K562 (cell line): Measurements from ENCODE around the gene ARRB2. TPM values are rescaled to one million over a fixed set of nuclear protein-coding genes. Genes with fewer than 3 reads are reported as not detected.

Experiments used
- ATAC-seq: fragments of 200-7000 bp; cut with Tn5 transposase; 3 replicates; pipeline ENCODE4 v1.9.1; 2020; ENCODE audit warnings: moderate library complexity
- BruUV-seq: library from RNA; stranded (reverse); fragments of 400-500 nt; replicated peaks from 2 replicates; lab custom pipeline; 2021; lab: Mats Ljungman, UMichigan
- CTCF ChIA-PET: fragments of 300-600 bp; formaldehyde crosslinking; extraction: SDS; loops from one replicate; lab custom pipeline; 2021; ENCODE audit warnings: low intra/inter-chr PET ratio; lab: Yijun Ruan, JAX
- POLR2A ChIA-PET: fragments of 300-600, 350-650 bp; sonication (Branson Sonifier 250); formaldehyde crosslinking; extraction: SDS; loops from one replicate; lab custom pipeline; 2021; ENCODE audit warnings: antibody characterized with exemption, inconsistent platforms; lab: Yijun Ruan, JAX
- DNase-seq, 4 experiments: peaks; one replicate each; pipeline versions ENCODE4 v3.0.0 to v3.0.0-alpha.2; 2011 to 2018; ENCODE audit warnings: low spot score in 3 of 4, mixed read lengths in 3 of 4; ENCODE audit errors: extremely low read depth in 1 of 4
- FAIRE-seq: peaks from 2 replicates; lab custom pipeline; 2011; peaks lifted over from hg19 to GRCh38; lab: Jason Lieb, UNC
- H2AFZ ChIP-seq: 2 replicates; pipeline ENCODE4 v1.6.0; 2011; ENCODE audit warnings: low read depth, low read length, control low read depth, inconsistent platforms
- H3K27ac ChIP-seq: fragments of 200-600 bp; 3 replicates; pipeline ENCODE4 v1.8.0; 2011; ENCODE audit warnings: low read depth, mild to moderate bottlenecking, control low read depth, inconsistent platforms, low read length, moderate library complexity, mixed read lengths; ENCODE audit errors: extremely low read depth
- H3K27me3 ChIP-seq, 2 experiments: fragments of 300-600 bp in 1 of 2; 2 replicates in 1 of 2; 3 replicates in 1 of 2; pipeline versions ENCODE4 v1.6.0 to v1.8.0; 2011; ENCODE audit warnings: inconsistent platforms in 2 of 2, low read length in 2 of 2, mild to moderate bottlenecking in 1 of 2, mixed read lengths in 1 of 2, moderate library complexity in 1 of 2; ENCODE audit not compliant: control insufficient read depth in 2 of 2, insufficient read depth in 2 of 2
- H3K36me3 ChIP-seq: fragments of 300-600 bp; 3 replicates; pipeline ENCODE4 v1.8.0; 2011; ENCODE audit warnings: mild to moderate bottlenecking, low read length, inconsistent platforms; ENCODE audit not compliant: control insufficient read depth, insufficient read depth
- H3K4me1 ChIP-seq, 2 experiments: fragments of 200-600 bp in 1 of 2; replicated peaks in 1 of 2; 2 replicates in 1 of 2; 3 replicates in 1 of 2; pipeline versions ENCODE4 v1.5.1 to v1.8.0; 2011; ENCODE audit warnings: inconsistent platforms in 2 of 2, low read length in 2 of 2, mild to moderate bottlenecking in 1 of 2, mixed read lengths in 1 of 2, moderate library complexity in 1 of 2; ENCODE audit not compliant: control insufficient read depth in 2 of 2, insufficient read depth in 2 of 2
- H3K4me2 ChIP-seq: 2 replicates; pipeline ENCODE4 v1.6.1; 2011; ENCODE audit warnings: low read length, control low read depth, inconsistent platforms, mixed read lengths; ENCODE audit not compliant: insufficient read depth
- H3K4me3 ChIP-seq: fragments of 200-600 bp; sonication (generic), shearing (Covaris generic); 2 replicates; pipeline ENCODE4 v1.5.1; 2016; ENCODE audit warnings: control low read depth, inconsistent platforms
- H3K79me2 ChIP-seq: fragments of 200-600 bp; 3 replicates; pipeline ENCODE4 v1.8.0; 2011; ENCODE audit warnings: low read length, inconsistent platforms; ENCODE audit not compliant: control insufficient read depth, insufficient read depth
- H3K9ac ChIP-seq, 2 experiments: 2 replicates each; pipeline versions ENCODE4 v1.6.0 to v1.6.1; 2011; ENCODE audit warnings: low read depth in 2 of 2, low read length in 2 of 2, control low read depth in 1 of 2, inconsistent platforms in 1 of 2, mild to moderate bottlenecking in 1 of 2, mixed read lengths in 1 of 2; ENCODE audit not compliant: insufficient read depth in 1 of 2
- H3K9me1 ChIP-seq: one replicate; pipeline ENCODE4 v1.6.0; 2011; ENCODE audit warnings: inconsistent platforms, mild to moderate bottlenecking, low read length, moderate library complexity; ENCODE audit not compliant: control insufficient read depth, insufficient read depth
- H3K9me3 ChIP-seq: replicated peaks from 2 replicates; pipeline ENCODE4 v1.5.1; 2011; ENCODE audit warnings: low read depth, low read length, inconsistent platforms; ENCODE audit not compliant: control insufficient read depth, insufficient read depth
- H4K20me1 ChIP-seq: replicated peaks from 2 replicates; pipeline ENCODE4 v1.6.1; 2011; ENCODE audit warnings: low read length, inconsistent platforms, mixed read lengths; ENCODE audit not compliant: control insufficient read depth, insufficient read depth
- FOXJ3 ChIP-seq: sonication (generic); formaldehyde crosslinking; IDR thresholded peaks from 2 replicates; pipeline ENCODE4 v1.4.0; 2020; ENCODE audit warnings: mild to moderate bottlenecking, missing genetic modification reagents
- HMGXB4 ChIP-seq: sonication (generic); formaldehyde crosslinking; IDR thresholded peaks from 2 replicates; pipeline ENCODE4 v1.8.1; 2023; ENCODE audit warnings: mild to moderate bottlenecking, missing genetic modification reagents
- TCF7L2 ChIP-seq: fragments of 150-350 bp; IDR thresholded peaks from 2 replicates; pipeline ENCODE4 v1.6.1; 2016; ENCODE audit warnings: low read depth, mild to moderate bottlenecking, low read length, moderate library complexity
- USF2 ChIP-seq: sonication (generic); formaldehyde crosslinking; IDR thresholded peaks from 2 replicates; pipeline ENCODE4 v1.5.0; 2020; ENCODE audit warnings: missing genetic modification reagents
- ZNF174 ChIP-seq: fragments of 250-450 bp; sonication (Bioruptor Pico); IDR thresholded peaks from 2 replicates; pipeline ENCODE4 v1.4.0; 2020; ENCODE audit warnings: mild to moderate bottlenecking
- WGBS: fragments of 100-300 bp; shearing (Covaris generic); methylation state at CpG from one replicate; pipeline ENCODE4 v1.1.6; 2016; ENCODE audit warnings: low coverage, mixed read lengths; ENCODE audit not compliant: insufficient coverage; ENCODE audit errors: missing lambda C conversion rate; 5-methylcytosine and 5-hydroxymethylcytosine counted together
- in situ Hi-C: fragments of 300-500 bp; cut with MboI; formaldehyde crosslinking; loops from 4 replicates; pipeline ENCODE4 v1.15.0; 2018; ENCODE audit warnings: inconsistent platforms, mixed read lengths
- intact Hi-C: fragments of 100-400 bp; cut with micrococcal nuclease; formaldehyde crosslinking; loops from 2 replicates; pipeline ENCODE4 v1.14.2; 2022
- polyA plus RNA-seq, 8 experiments: library from polyadenylated mRNA; depleted of rRNA in 4 of 8; stranded (reverse) in 5 of 8; unstranded in 3 of 8; fragments of >200 nt; fragmentation: Nextera tagmentation in 2 of 8; fragmentation: Illumina TruSeq in 1 of 8; extraction: Ambion mirVana in 2 of 8; extraction: Trizol in 1 of 8; gene quantifications; 2 replicates each; pipeline versions ENCODE4 v1.2.1 to v1.2.3, GENCODE V29; 2011 to 2014; ENCODE audit warnings: inconsistent platforms in 1 of 8, missing spikeins in 1 of 8
- total RNA-seq, 7 experiments: library from RNA; depleted of rRNA in 6 of 7; stranded (reverse); fragments of >200 nt in 6 of 7; fragmentation: Illumina TruSeq in 2 of 7; extraction: Trizol in 2 of 7; gene quantifications; 2 replicates each; pipeline versions ENCODE4 v1.2.1 to v1.2.3, GENCODE V29; 2011 to 2021; ENCODE audit warnings: low replicate concordance in 1 of 7
- TF ChIP-seq, protein P1 (sequence below): sonication (generic); formaldehyde crosslinking; IDR thresholded peaks from 2 replicates; pipeline ENCODE4 v1.8.0; 2022; ENCODE audit warnings: mild to moderate bottlenecking, missing genetic modification reagents
- TF ChIP-seq, protein P2 (sequence below): fragments of 250-450 bp; sonication (Bioruptor Pico); IDR thresholded peaks from 2 replicates; pipeline ENCODE4 v1.9.0; 2021; ENCODE audit warnings: mild to moderate bottlenecking
- TF ChIP-seq, protein P3 (sequence below): fragments of 250-450 bp; sonication (Bioruptor Pico); IDR thresholded peaks from 2 replicates; pipeline ENCODE4 v1.8.0; 2021; ENCODE audit warnings: mild to moderate bottlenecking, moderate library complexity
- TF ChIP-seq, protein P4 (sequence below), 2 experiments: fragments of 450-650 bp; IDR thresholded peaks; 2 replicates each; pipeline ENCODE4 v1.6.1; 2018; ENCODE audit warnings: mild to moderate bottlenecking in 2 of 2, low read depth in 1 of 2; ENCODE audit not compliant: partially characterized antibody in 2 of 2

ARRB2 gene
- total and polyA plus RNA-seq, 9 of the 15 experiments (the other 6 are each of a cell fraction or from before 2014, with no cell fraction given) = 0.79 to 15.3 (median 8.8) TPM

GRCh38 chr17:4718276-4718675, 7.8 kb downstream of the ARRB2 start:
- no peaks in the 10 kb centered on the region for H3K27me3 ChIP-seq
- DNase-seq (no peak), FAIRE-seq (no peak), ATAC-seq (no peak)
- H2AFZ ChIP-seq = no peak overlapping the region
- H3K4me3 ChIP-seq = no peak overlapping the region
- no peak overlapping the region for H3K9ac ChIP-seq
- no peaks in the 10 kb centered on the region for H3K36me3 ChIP-seq
- POLR2A ChIA-PET = no interaction called here
- no peaks in the 10 kb centered on the region for H3K9me3 ChIP-seq
- in situ Hi-C loops = no loop called here
- H3K4me2 ChIP-seq = no peak overlapping the region
- H3K9me1 ChIP-seq = no peaks in the 10 kb centered on the region
- intact Hi-C loops = no loop called here
- H3K27ac ChIP-seq = no peak overlapping the region
- no peaks in the 10 kb centered on the region for H3K79me2 ChIP-seq
- CTCF ChIA-PET = no interaction called here
- 0 out of 2 replicates have a peak, but pooled peaks cover 3% of the 10 kb centered on the region for H4K20me1 ChIP-seq
- whole genome bisulfite sequencing = 91% methylated on average over 10 of the region's 13 CpGs
- peaks cover 11 to 13% of the 10 kb centered on the region in 2 experiments for H3K4me1 ChIP-seq
- BruUV-seq = no TSS peak
- TF ChIP-seq FOXJ3 (no peak), USF2 (CRISPR knock-in tag) (no peak), HMGXB4 (CRISPR knock-in tag) (no peak), ZNF174 (CRISPR knock-in tag) (no peak), TCF7L2 (no peak)
- TF ChIP-seq, protein P1, sequence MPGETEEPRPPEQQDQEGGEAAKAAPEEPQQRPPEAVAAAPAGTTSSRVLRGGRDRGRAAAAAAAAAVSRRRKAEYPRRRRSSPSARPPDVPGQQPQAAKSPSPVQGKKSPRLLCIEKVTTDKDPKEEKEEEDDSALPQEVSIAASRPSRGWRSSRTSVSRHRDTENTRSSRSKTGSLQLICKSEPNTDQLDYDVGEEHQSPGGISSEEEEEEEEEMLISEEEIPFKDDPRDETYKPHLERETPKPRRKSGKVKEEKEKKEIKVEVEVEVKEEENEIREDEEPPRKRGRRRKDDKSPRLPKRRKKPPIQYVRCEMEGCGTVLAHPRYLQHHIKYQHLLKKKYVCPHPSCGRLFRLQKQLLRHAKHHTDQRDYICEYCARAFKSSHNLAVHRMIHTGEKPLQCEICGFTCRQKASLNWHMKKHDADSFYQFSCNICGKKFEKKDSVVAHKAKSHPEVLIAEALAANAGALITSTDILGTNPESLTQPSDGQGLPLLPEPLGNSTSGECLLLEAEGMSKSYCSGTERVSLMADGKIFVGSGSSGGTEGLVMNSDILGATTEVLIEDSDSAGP (CRISPR knock-in tag) = no peak
- TF ChIP-seq, protein P2, sequence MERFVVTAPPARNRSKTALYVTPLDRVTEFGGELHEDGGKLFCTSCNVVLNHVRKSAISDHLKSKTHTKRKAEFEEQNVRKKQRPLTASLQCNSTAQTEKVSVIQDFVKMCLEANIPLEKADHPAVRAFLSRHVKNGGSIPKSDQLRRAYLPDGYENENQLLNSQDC (CRISPR knock-in tag) = no peak
- TF ChIP-seq, protein P3, sequence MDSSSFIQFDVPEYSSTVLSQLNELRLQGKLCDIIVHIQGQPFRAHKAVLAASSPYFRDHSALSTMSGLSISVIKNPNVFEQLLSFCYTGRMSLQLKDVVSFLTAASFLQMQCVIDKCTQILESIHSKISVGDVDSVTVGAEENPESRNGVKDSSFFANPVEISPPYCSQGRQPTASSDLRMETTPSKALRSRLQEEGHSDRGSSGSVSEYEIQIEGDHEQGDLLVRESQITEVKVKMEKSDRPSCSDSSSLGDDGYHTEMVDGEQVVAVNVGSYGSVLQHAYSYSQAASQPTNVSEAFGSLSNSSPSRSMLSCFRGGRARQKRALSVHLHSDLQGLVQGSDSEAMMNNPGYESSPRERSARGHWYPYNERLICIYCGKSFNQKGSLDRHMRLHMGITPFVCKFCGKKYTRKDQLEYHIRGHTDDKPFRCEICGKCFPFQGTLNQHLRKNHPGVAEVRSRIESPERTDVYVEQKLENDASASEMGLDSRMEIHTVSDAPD (CRISPR knock-in tag) = no peak
- TF ChIP-seq, protein P4, sequence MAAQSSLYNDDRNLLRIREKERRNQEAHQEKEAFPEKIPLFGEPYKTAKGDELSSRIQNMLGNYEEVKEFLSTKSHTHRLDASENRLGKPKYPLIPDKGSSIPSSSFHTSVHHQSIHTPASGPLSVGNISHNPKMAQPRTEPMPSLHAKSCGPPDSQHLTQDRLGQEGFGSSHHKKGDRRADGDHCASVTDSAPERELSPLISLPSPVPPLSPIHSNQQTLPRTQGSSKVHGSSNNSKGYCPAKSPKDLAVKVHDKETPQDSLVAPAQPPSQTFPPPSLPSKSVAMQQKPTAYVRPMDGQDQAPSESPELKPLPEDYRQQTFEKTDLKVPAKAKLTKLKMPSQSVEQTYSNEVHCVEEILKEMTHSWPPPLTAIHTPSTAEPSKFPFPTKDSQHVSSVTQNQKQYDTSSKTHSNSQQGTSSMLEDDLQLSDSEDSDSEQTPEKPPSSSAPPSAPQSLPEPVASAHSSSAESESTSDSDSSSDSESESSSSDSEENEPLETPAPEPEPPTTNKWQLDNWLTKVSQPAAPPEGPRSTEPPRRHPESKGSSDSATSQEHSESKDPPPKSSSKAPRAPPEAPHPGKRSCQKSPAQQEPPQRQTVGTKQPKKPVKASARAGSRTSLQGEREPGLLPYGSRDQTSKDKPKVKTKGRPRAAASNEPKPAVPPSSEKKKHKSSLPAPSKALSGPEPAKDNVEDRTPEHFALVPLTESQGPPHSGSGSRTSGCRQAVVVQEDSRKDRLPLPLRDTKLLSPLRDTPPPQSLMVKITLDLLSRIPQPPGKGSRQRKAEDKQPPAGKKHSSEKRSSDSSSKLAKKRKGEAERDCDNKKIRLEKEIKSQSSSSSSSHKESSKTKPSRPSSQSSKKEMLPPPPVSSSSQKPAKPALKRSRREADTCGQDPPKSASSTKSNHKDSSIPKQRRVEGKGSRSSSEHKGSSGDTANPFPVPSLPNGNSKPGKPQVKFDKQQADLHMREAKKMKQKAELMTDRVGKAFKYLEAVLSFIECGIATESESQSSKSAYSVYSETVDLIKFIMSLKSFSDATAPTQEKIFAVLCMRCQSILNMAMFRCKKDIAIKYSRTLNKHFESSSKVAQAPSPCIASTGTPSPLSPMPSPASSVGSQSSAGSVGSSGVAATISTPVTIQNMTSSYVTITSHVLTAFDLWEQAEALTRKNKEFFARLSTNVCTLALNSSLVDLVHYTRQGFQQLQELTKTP (IDR thresholded peaks at IDR 0.05; ENCODE audit: low read depth in 1 of 2, partially characterized antibody in 2 of 2) = no peak
